HL-60 (cell line): ENCODE data around the gene VENTX.
A peak's percentile ranks its signal among the peaks of the same experiment; 100 is the strongest.

Source experiments
- DNase-seq, 2 experiments: peaks; one replicate each; pipeline ENCODE4 v3.0.0-alpha.2; 2010 to 2020; ENCODE audit warnings: low read depth in 1 of 2, low spot score in 1 of 2
- H3K27ac ChIP-seq: fragments of 250-450 bp; sonication (Bioruptor Pico); replicated peaks from 2 replicates; pipeline ENCODE4 v1.5.1; 2020; ENCODE audit warnings: mild to moderate bottlenecking, moderate library complexity
- H3K27me3 ChIP-seq: fragments of 250-450 bp; sonication (Bioruptor Pico); 2 replicates; pipeline ENCODE4 v1.5.1; 2021; ENCODE audit warnings: mild to moderate bottlenecking, moderate library complexity; ENCODE audit not compliant: insufficient read depth, poor library complexity, severe bottlenecking
- H3K4me3 ChIP-seq: replicated peaks from 2 replicates; pipeline ENCODE4 v1.5.1; 2011; ENCODE audit warnings: mild to moderate bottlenecking, control low read depth, low read length; ENCODE audit not compliant: insufficient read depth
- GABPA ChIP-seq: IDR thresholded peaks from 2 replicates; pipeline ENCODE4 v1.6.1; 2012; ENCODE audit warnings: low read depth
- POLR2AphosphoS5 ChIP-seq: IDR thresholded peaks from 2 replicates; pipeline ENCODE4 v1.6.1; 2012; ENCODE audit warnings: low read depth
- SPI1 ChIP-seq: IDR thresholded peaks from 2 replicates; pipeline ENCODE4 v1.6.1; 2012; ENCODE audit warnings: low read depth, mild to moderate bottlenecking, borderline replicate concordance
- TF ChIP-seq, protein P1 (sequence below): IDR thresholded peaks from 2 replicates; pipeline ENCODE4 v1.6.1; 2012; ENCODE audit warnings: low read depth; ENCODE audit not compliant: insufficient replicate concordance
- TF ChIP-seq, protein P2 (sequence below): IDR thresholded peaks from one replicate; pipeline ENCODE4 v1.5.1; 2011; ENCODE audit warnings: low read length, control low read depth, inconsistent platforms; ENCODE audit not compliant: insufficient read depth

VENTX gene

DNA sequence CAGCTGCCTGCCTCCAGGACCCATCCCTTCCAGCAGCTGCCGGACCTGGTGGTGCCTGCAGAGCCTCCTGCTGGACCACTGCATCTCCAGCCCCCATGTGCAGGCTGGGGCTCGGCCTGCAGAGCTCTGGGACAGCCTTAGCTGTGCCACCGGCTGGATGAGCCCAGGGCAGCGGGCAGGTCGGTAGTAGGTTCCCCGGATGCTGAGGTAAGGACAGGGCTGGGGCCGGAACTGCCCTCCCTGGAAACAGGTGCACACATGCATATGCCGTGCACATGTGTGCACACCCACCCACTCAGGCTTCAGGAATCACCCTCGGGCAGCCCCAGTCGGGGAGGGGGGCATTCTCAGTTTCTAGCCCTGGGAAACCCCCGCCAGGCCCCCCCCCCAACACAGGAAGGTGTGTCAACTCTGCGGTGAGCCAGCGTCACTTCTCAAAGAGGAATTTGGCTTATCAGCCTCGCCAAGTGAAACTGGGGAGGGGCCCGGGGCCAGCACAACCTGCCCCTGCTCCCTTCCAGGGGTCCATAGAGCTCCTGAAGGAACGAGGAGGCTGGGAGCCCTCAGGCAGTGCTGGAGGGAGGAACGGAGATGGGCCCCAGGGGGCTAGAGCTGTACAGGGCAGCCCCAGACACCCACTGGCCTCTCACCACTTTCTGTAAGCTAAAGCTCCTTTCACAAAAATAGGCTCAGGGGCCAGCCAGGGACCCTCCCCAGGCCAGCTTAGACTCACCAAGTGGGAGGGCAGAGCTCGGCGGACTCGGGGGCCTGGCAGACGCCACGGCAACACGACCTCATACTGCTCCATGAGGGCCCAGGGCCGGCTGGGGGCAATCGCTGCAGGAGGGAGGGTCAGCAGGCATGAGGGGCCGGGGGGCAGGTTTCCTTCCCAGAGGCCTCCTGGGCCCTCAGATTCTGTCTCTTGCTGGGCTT lies 37.4 kb downstream of the VENTX start:
- 0 out of 2 replicates have a peak, but pooled peaks have one; percentile 43 for TF ChIP-seq GABPA
- no peak for TF ChIP-seq SPI1
- TF ChIP-seq, protein P1, sequence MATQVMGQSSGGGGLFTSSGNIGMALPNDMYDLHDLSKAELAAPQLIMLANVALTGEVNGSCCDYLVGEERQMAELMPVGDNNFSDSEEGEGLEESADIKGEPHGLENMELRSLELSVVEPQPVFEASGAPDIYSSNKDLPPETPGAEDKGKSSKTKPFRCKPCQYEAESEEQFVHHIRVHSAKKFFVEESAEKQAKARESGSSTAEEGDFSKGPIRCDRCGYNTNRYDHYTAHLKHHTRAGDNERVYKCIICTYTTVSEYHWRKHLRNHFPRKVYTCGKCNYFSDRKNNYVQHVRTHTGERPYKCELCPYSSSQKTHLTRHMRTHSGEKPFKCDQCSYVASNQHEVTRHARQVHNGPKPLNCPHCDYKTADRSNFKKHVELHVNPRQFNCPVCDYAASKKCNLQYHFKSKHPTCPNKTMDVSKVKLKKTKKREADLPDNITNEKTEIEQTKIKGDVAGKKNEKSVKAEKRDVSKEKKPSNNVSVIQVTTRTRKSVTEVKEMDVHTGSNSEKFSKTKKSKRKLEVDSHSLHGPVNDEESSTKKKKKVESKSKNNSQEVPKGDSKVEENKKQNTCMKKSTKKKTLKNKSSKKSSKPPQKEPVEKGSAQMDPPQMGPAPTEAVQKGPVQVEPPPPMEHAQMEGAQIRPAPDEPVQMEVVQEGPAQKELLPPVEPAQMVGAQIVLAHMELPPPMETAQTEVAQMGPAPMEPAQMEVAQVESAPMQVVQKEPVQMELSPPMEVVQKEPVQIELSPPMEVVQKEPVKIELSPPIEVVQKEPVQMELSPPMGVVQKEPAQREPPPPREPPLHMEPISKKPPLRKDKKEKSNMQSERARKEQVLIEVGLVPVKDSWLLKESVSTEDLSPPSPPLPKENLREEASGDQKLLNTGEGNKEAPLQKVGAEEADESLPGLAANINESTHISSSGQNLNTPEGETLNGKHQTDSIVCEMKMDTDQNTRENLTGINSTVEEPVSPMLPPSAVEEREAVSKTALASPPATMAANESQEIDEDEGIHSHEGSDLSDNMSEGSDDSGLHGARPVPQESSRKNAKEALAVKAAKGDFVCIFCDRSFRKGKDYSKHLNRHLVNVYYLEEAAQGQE: no peak
- peak; percentile 51; the same call in 1 of the 2 replicates for TF ChIP-seq POLR2AphosphoS5
- TF ChIP-seq, protein P2, sequence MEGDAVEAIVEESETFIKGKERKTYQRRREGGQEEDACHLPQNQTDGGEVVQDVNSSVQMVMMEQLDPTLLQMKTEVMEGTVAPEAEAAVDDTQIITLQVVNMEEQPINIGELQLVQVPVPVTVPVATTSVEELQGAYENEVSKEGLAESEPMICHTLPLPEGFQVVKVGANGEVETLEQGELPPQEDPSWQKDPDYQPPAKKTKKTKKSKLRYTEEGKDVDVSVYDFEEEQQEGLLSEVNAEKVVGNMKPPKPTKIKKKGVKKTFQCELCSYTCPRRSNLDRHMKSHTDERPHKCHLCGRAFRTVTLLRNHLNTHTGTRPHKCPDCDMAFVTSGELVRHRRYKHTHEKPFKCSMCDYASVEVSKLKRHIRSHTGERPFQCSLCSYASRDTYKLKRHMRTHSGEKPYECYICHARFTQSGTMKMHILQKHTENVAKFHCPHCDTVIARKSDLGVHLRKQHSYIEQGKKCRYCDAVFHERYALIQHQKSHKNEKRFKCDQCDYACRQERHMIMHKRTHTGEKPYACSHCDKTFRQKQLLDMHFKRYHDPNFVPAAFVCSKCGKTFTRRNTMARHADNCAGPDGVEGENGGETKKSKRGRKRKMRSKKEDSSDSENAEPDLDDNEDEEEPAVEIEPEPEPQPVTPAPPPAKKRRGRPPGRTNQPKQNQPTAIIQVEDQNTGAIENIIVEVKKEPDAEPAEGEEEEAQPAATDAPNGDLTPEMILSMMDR: no peak
- Histone ChIP-seq H3K27me3 (no peaks in the 10 kb centered on the region), H3K27ac (peak overlapping the region; percentile 92), H3K4me3 (peak overlapping the region; percentile 19)
- DNase-seq: peak; percentile 89 to 90

DNA sequence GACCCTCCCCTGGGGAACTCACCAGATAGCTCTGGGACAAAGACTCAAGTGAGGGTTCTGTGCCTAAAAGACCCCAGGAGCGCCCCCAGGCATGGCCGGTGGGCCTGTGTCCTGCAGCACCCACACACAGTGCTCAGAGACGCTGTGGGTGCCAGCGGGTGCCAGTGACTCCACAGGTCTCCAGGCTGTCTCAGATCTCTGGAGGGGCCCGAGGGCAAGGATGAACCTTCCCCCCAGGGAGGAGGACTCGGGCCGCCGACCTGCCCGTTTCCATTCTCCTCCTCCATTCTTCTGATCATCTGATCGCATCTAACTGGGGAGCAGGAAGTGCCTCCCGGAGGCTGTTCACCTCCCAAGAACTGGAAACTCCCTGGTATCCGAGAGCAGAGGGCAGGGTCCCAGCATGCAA lies 38.0 kb downstream of the VENTX start:
- H3K4me3 ChIP-seq: peak overlapping the region; percentile 19
- H3K27ac ChIP-seq: peak overlapping the region; percentile 92
- TF ChIP-seq, protein P1: no peak
- TF ChIP-seq SPI1 (no peak), GABPA (no peak), POLR2AphosphoS5 (no peak)
- TF ChIP-seq, protein P2: no peak
- peak in 1 of 2 experiments; percentile 42 for DNase-seq
- H3K27me3 ChIP-seq: no peaks in the 10 kb centered on the region

DNA sequence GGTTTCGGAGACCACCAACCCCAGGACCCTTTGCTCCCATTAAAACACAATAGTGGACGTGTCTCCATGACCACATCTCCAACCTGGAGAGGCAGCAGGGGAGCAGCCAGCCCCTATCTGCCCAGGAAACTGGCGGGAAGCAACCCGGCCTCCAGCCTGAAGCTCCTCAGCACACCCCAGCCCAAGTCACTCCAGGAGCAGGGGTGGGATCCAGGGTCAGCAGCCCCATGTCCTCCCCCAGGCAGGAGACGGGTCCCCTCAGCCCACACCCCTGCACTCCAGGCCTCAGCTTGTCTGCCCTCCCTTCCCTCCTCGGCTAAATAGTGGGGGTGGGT lies 38.4 kb downstream of the VENTX start:
- TF ChIP-seq GABPA: no peak
- TF ChIP-seq, protein P1: no peak
- TF ChIP-seq, protein P2: no peak
- TF ChIP-seq SPI1: no peak
- no peak for TF ChIP-seq POLR2AphosphoS5
- peak overlapping the region; percentile 92 for H3K27ac ChIP-seq

More for the DNA sequence above, 38.4 kb downstream of the VENTX start:
- Histone ChIP-seq H3K4me3 (no peak overlapping the region), H3K27me3 (no peaks in the 10 kb centered on the region)
- no peak for DNase-seq
